ENCODE results near the gene FAM168A. TPM values are rescaled to one million over a fixed set of nuclear protein-coding genes. Genes with fewer than 3 reads are reported as not detected.

The FAM168A gene
- total RNA-seq, 4 donors from 2014 or later: 10.7 to 28.1 (median 20.5) TPM

- H3K4me3 ChIP-seq (ENCODE audit: low read depth, poor library complexity, severe bottlenecking): no peak overlapping the region
- WGBS, 2 donors: 93 to 95% methylated on average over 10 of the region's 10 CpGs
- no peak for DNase-seq (ENCODE audit: low spot score in 2 of 2)
- intact Hi-C loops (cut with DNase I; ENCODE audit: low total_unique reads): no loop called here
- TF ChIP-seq CTCF (IDR thresholded peaks at IDR 0.05) (no peak), POLR2A (IDR thresholded peaks at IDR 0.05) (no peak)
Observed at GRCh38 chr11:73508243-73509176, 89.4 kb downstream of the FAM168A start.

- DNase-seq (ENCODE audit: low spot score in 2 of 2): no peak
- intact Hi-C loops (cut with DNase I; ENCODE audit: low total_unique reads): no loop called here
- no peak for TF ChIP-seq POLR2A (IDR thresholded peaks at IDR 0.05)
- no peak overlapping the region for H3K4me3 ChIP-seq (ENCODE audit: low read depth, poor library complexity, severe bottlenecking)
- 77 to 90% methylated on average over 2 of the region's 2 CpGs for WGBS, 2 donors
Observed at GRCh38 chr11:73507086-73507485, 90.8 kb downstream of the FAM168A start.

- 93 to 95% methylated on average over 2 of the region's 2 CpGs for WGBS, 2 donors
- intact Hi-C loops (cut with DNase I; ENCODE audit: low total_unique reads): no loop called here
- H3K4me3 ChIP-seq (ENCODE audit: low read depth, poor library complexity, severe bottlenecking): no peak overlapping the region
- TF ChIP-seq CTCF (IDR thresholded peaks at IDR 0.05) (no peak), POLR2A (IDR thresholded peaks at IDR 0.05) (no peak)
- no peak for DNase-seq (ENCODE audit: low spot score in 2 of 2)
Observed at GRCh38 chr11:73506038-73506437, 91.9 kb downstream of the FAM168A start.

GRCh38 chr11:73498343-73498742, 99.6 kb downstream of the FAM168A start:
- no peak for TF ChIP-seq POLR2A (IDR thresholded peaks at IDR 0.05)
- TF ChIP-seq CTCF (IDR thresholded peaks at IDR 0.05): no peak
- intact Hi-C loops (cut with DNase I; ENCODE audit: low total_unique reads): no loop called here
- 81 to 84% methylated on average over 6 of the region's 6 CpGs for WGBS, 2 donors
- no peak overlapping the region for H3K4me3 ChIP-seq (ENCODE audit: low read depth, poor library complexity, severe bottlenecking)
- DNase-seq (ENCODE audit: low spot score in 2 of 2): no peak

- H3K4me3 ChIP-seq (ENCODE audit: low read depth, poor library complexity, severe bottlenecking): no peak overlapping the region
- TF ChIP-seq POLR2A (IDR thresholded peaks at IDR 0.05) (no peak), CTCF (IDR thresholded peaks at IDR 0.05) (no peak)
- DNase-seq (ENCODE audit: low spot score in 2 of 2): no peak
- WGBS, 2 donors: 94 to 98% methylated on average over 6 of the region's 6 CpGs
- intact Hi-C loops (cut with DNase I; ENCODE audit: low total_unique reads): no loop called here
Observed at GRCh38 chr11:73496134-73496533, 101.8 kb downstream of the FAM168A start.

- DNase-seq (ENCODE audit: low spot score in 2 of 2): no peak
- TF ChIP-seq POLR2A (IDR thresholded peaks at IDR 0.05): no peak
- TF ChIP-seq CTCF (IDR thresholded peaks at IDR 0.05): no peak
- WGBS, 2 donors: 72 to 100% methylated on average over 2 of the region's 2 CpGs
- intact Hi-C loops (cut with DNase I; ENCODE audit: low total_unique reads): no loop called here
- no peak overlapping the region for H3K4me3 ChIP-seq (ENCODE audit: low read depth, poor library complexity, severe bottlenecking)
Observed at GRCh38 chr11:73495731-73496130, 102.2 kb downstream of the FAM168A start.

All from lower leg skin (tissue), 4 donors.